WTC11 (cell line): ENCODE data around the gene OTOGL. TPM values are rescaled to one million over a fixed set of nuclear protein-coding genes. Genes with fewer than 3 reads are reported as not detected.

Experiments used
- ATAC-seq: fragments of 200-7000 bp; cut with Tn5 transposase; 2 replicates; pipeline ENCODE4 v1.10.0; 2021; ENCODE audit warnings: mild to moderate bottlenecking, moderate library complexity
- CTCF ChIA-PET: fragments of 300-600 bp; sonication (Branson Sonifier 250); formaldehyde crosslinking; loops from one replicate; lab custom pipeline; 2021; ENCODE audit warnings: antibody characterized with exemption; lab: Charles Lee
- POLR2A ChIA-PET: fragments of 350-600 bp; sonication (Branson Sonifier 250); formaldehyde crosslinking; loops from one replicate; lab custom pipeline; 2021; ENCODE audit warnings: antibody characterized with exemption; lab: Charles Lee
- DNase-seq: peaks from one replicate; pipeline ENCODE4 v3.0.0; 2021; ENCODE audit warnings: low spot score
- H3K27ac Mint-ChIP-seq: 2 replicates; pipeline ENCODE4 v1.8.0; 2021; ENCODE audit warnings: mixed read lengths
- H3K27me3 Mint-ChIP-seq: 2 replicates; pipeline ENCODE4 v1.8.0; 2021; ENCODE audit warnings: low read depth, mild to moderate bottlenecking, moderate library complexity, mixed read lengths
- H3K36me3 Mint-ChIP-seq: 2 replicates; pipeline ENCODE4 v1.8.0; 2021; ENCODE audit warnings: mixed read lengths
- H3K4me1 Mint-ChIP-seq: 2 replicates; pipeline ENCODE4 v1.8.0; 2022; ENCODE audit warnings: mixed read lengths
- H3K4me3 Mint-ChIP-seq: 2 replicates; pipeline ENCODE4 v1.8.0; 2021; ENCODE audit warnings: mild to moderate bottlenecking, moderate library complexity, mixed read lengths
- H3K9me3 Mint-ChIP-seq: 2 replicates; pipeline ENCODE4 v1.8.0; 2021; ENCODE audit warnings: mixed read lengths
- ARID4B ChIP-seq: sonication (generic); formaldehyde crosslinking; IDR thresholded peaks from 2 replicates; pipeline ENCODE4 v1.8.0; 2023; ENCODE audit warnings: missing genetic modification reagents, mild to moderate bottlenecking, borderline replicate concordance
- IRF2 ChIP-seq: sonication (generic); formaldehyde crosslinking; IDR thresholded peaks from 2 replicates; pipeline ENCODE4 v1.8.0; 2022; ENCODE audit warnings: low read depth, missing genetic modification reagents, borderline replicate concordance
- MLX ChIP-seq: sonication (generic); formaldehyde crosslinking; IDR thresholded peaks from 2 replicates; pipeline ENCODE4 v1.8.1; 2023; ENCODE audit warnings: mild to moderate bottlenecking, missing genetic modification reagents, moderate library complexity
- NR1H2 ChIP-seq: sonication (generic); formaldehyde crosslinking; IDR thresholded peaks from 2 replicates; pipeline ENCODE4 v1.9.0; 2021; ENCODE audit warnings: mild to moderate bottlenecking, moderate library complexity, missing genetic modification reagents
- PREB ChIP-seq: sonication (generic); formaldehyde crosslinking; IDR thresholded peaks from 2 replicates; pipeline ENCODE4 v1.8.1; 2022; ENCODE audit warnings: mild to moderate bottlenecking, missing genetic modification reagents, moderate library complexity, borderline replicate concordance
- SOX15 ChIP-seq: fragments of 250-450 bp; sonication (Bioruptor Pico); IDR thresholded peaks from 2 replicates; pipeline ENCODE4 v1.9.0; 2021; ENCODE audit warnings: mild to moderate bottlenecking
- STAT6 ChIP-seq: sonication (generic); formaldehyde crosslinking; conservative IDR thresholded peaks from 2 replicates; pipeline ENCODE4 v1.8.1; 2023; ENCODE audit warnings: mild to moderate bottlenecking, low read depth, missing genetic modification reagents, moderate library complexity
- TEAD4 ChIP-seq: sonication (generic); formaldehyde crosslinking; IDR thresholded peaks from 2 replicates; pipeline ENCODE4 v1.8.0; 2022; ENCODE audit warnings: mild to moderate bottlenecking, missing genetic modification reagents
- ZNF121 ChIP-seq: sonication (generic); formaldehyde crosslinking; IDR thresholded peaks from 2 replicates; pipeline ENCODE4 v1.8.0; 2023; ENCODE audit warnings: missing genetic modification reagents
- ZNF138 ChIP-seq: sonication (generic); formaldehyde crosslinking; conservative IDR thresholded peaks from 2 replicates; pipeline ENCODE4 v1.8.1; 2022; ENCODE audit warnings: mild to moderate bottlenecking, moderate library complexity, missing genetic modification reagents
- ZNF425 ChIP-seq: fragments of 250-450 bp; sonication (Bioruptor Pico); conservative IDR thresholded peaks from 2 replicates; pipeline ENCODE4 v1.9.0; 2021; ENCODE audit warnings: mild to moderate bottlenecking
- total RNA-seq: library from RNA; stranded (reverse); gene quantifications from 3 replicates; pipeline ENCODE4 v1.2.3, GENCODE V29; 2021

OTOGL gene
- total RNA-seq, 1 experiment from 2014 or later = 0.55 TPM

- CTCF ChIA-PET = no interaction called here
- peaks cover 7% of the 10 kb centered on the region for H3K4me1 Mint-ChIP-seq
- H3K4me3 Mint-ChIP-seq = no peak overlapping the region
- no peak overlapping the region for H3K27ac Mint-ChIP-seq
- POLR2A ChIA-PET = no interaction called here
- TF ChIP-seq NR1H2 (CRISPR knock-in tag) = no peak
- TF ChIP-seq ZNF121 = no peak
- H3K9me3 Mint-ChIP-seq = peaks cover 5% of the 10 kb centered on the region; the same call in 1 of the 2 replicates
- ATAC-seq = no peak
- DNase-seq = no peak
- no peaks in the 10 kb centered on the region for H3K36me3 Mint-ChIP-seq
- no peaks in the 10 kb centered on the region for H3K27me3 Mint-ChIP-seq
These were observed 69.6 kb downstream of the OTOGL start for GRCh38 chr12:80168936-80169335.

GRCh38 chr12:80170915-80171314 is 71.6 kb downstream of the OTOGL start:
- DNase-seq (no peak), ATAC-seq (no peak)
- H3K27me3 Mint-ChIP-seq = no peaks in the 10 kb centered on the region
- H3K27ac Mint-ChIP-seq = no peak overlapping the region
- no peak overlapping the region for H3K4me3 Mint-ChIP-seq
- H3K4me1 Mint-ChIP-seq = peaks cover 8% of the 10 kb centered on the region
- H3K9me3 Mint-ChIP-seq = peaks cover 5% of the 10 kb centered on the region; the same call in 1 of the 2 replicates
- no peaks in the 10 kb centered on the region for H3K36me3 Mint-ChIP-seq
- ChIA-PET POLR2A (no interaction called here), CTCF (no interaction called here)
- TF ChIP-seq MLX (CRISPR knock-in tag) (no peak), STAT6 (CRISPR knock-in tag) (no peak), ZNF138 (CRISPR knock-in tag) (no peak), IRF2 (CRISPR knock-in tag) (no peak), SOX15 (CRISPR knock-in tag) (no peak), ZNF425 (CRISPR knock-in tag) (no peak), TEAD4 (no peak), PREB (no peak), ARID4B (no peak)
